GM18951 (cell line): ENCODE results near the gene CXCL12.

Source experiments
- POLR2A ChIP-seq: IDR thresholded peaks from 4 replicates; pipeline ENCODE4 v1.6.1; 2011; ENCODE audit warnings: mild to moderate bottlenecking; ENCODE audit not compliant: insufficient read length, insufficient read depth; ENCODE audit errors: extremely low read depth
- in situ Hi-C: fragments of 300-500 bp; cut with MboI; formaldehyde crosslinking; loops from one replicate; pipeline ENCODE4 v1.12.0; 2022; ENCODE audit warnings: low sequenced_read_pairs, mixed read lengths, inconsistent platforms; ENCODE audit not compliant: unreplicated experiment

CXCL12 gene

GRCh38 chr10:44386546-44387052, 1.7 kb upstream of the CXCL12 start:
- TF ChIP-seq POLR2A, result no peak
- in situ Hi-C loops, result loop anchor here (25.0 kb wide), 1 partner anchor 476 kb away; no protein-coding TSS in a partner anchor

GRCh38 chr10:44385696-44386441, 972 bp upstream of the CXCL12 start:
- no peak for TF ChIP-seq POLR2A
- in situ Hi-C loops, result loop anchor here (25.0 kb wide), 1 partner anchor 476 kb away; no protein-coding TSS in a partner anchor

- in situ Hi-C loops, result loop anchor here (25.0 kb wide), 1 partner anchor 478 kb away; no protein-coding TSS in a partner anchor
- TF ChIP-seq POLR2A, result no peak
Observed at GRCh38 chr10:44384601-44385025, 284 bp downstream of the CXCL12 start.

GRCh38 chr10:44383749-44384600, 922 bp downstream of the CXCL12 start:
- no peak for TF ChIP-seq POLR2A
- in situ Hi-C loops, result loop anchor here (25.0 kb wide), 1 partner anchor 478 kb away; no protein-coding TSS in a partner anchor

GRCh38 chr10:44382981-44383748, 1.7 kb downstream of the CXCL12 start:
- no peak for TF ChIP-seq POLR2A
- in situ Hi-C loops, result loop anchor here (25.0 kb wide), 1 partner anchor 479 kb away; no protein-coding TSS in a partner anchor

GRCh38 chr10:44382131-44382858, 2.6 kb downstream of the CXCL12 start:
- in situ Hi-C loops, result loop anchor here (25.0 kb wide), 1 partner anchor 480 kb away; no protein-coding TSS in a partner anchor

GRCh38 chr10:44380829-44381600, 3.9 kb downstream of the CXCL12 start:
- in situ Hi-C loops, result loop anchor here (25.0 kb wide), 1 partner anchor 481 kb away; no protein-coding TSS in a partner anchor

More at GRCh38 chr10:44382131-44382858, 2.6 kb downstream of the CXCL12 start:
- no peak for TF ChIP-seq POLR2A

GRCh38 chr10:44379907-44380306, 5.0 kb downstream of the CXCL12 start:
- in situ Hi-C loops, result loop anchor here (25.0 kb wide), 1 partner anchor 482 kb away; no protein-coding TSS in a partner anchor
- TF ChIP-seq POLR2A, result no peak

More at GRCh38 chr10:44380829-44381600, 3.9 kb downstream of the CXCL12 start:
- TF ChIP-seq POLR2A, result no peak

- in situ Hi-C loops, result loop anchor here (25.0 kb wide), 1 partner anchor 484 kb away; no protein-coding TSS in a partner anchor
- no peak for TF ChIP-seq POLR2A
Observed at GRCh38 chr10:44378626-44379025, 6.3 kb downstream of the CXCL12 start.

GRCh38 chr10:44377651-44378310, 7.1 kb downstream of the CXCL12 start:
- in situ Hi-C loops, result loop anchor here (25.0 kb wide), 1 partner anchor 485 kb away; no protein-coding TSS in a partner anchor

More at GRCh38 chr10:44377651-44378310, 7.1 kb downstream of the CXCL12 start:
- no peak for TF ChIP-seq POLR2A
